ENCODE results near the gene DNAJC17.

DNA sequence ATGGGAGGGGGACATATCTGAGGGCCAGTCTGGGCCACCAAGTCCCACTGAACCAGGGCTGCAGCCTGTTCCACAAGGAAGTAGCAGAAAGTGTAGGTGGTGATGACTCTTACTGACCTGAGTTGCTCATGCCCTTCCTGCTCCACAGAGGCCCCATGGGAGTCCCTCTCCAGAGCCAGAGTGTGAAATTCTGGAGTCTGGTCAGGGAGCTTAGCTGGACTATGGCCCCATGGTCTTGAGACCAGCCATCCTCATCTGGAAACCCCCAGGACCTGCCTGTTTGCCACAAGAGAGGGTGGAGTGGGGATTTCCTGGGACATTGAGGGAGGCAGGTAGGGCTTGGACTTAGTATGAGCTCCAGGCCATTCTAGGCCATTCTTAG, 39.6 kb upstream of the DNAJC17 start:
- TF ChIP-seq ZNF274 (CRISPR knock-in tag; IDR thresholded peaks at IDR 0.05) (no peak), MYC (CRISPR knock-in tag; IDR thresholded peaks at IDR 0.05; ENCODE audit: borderline replicate concordance) (no peak), NFE2L2 (IDR thresholded peaks at IDR 0.05; ENCODE audit: low read length) (no peak)
- TF ChIP-seq, protein P1, sequence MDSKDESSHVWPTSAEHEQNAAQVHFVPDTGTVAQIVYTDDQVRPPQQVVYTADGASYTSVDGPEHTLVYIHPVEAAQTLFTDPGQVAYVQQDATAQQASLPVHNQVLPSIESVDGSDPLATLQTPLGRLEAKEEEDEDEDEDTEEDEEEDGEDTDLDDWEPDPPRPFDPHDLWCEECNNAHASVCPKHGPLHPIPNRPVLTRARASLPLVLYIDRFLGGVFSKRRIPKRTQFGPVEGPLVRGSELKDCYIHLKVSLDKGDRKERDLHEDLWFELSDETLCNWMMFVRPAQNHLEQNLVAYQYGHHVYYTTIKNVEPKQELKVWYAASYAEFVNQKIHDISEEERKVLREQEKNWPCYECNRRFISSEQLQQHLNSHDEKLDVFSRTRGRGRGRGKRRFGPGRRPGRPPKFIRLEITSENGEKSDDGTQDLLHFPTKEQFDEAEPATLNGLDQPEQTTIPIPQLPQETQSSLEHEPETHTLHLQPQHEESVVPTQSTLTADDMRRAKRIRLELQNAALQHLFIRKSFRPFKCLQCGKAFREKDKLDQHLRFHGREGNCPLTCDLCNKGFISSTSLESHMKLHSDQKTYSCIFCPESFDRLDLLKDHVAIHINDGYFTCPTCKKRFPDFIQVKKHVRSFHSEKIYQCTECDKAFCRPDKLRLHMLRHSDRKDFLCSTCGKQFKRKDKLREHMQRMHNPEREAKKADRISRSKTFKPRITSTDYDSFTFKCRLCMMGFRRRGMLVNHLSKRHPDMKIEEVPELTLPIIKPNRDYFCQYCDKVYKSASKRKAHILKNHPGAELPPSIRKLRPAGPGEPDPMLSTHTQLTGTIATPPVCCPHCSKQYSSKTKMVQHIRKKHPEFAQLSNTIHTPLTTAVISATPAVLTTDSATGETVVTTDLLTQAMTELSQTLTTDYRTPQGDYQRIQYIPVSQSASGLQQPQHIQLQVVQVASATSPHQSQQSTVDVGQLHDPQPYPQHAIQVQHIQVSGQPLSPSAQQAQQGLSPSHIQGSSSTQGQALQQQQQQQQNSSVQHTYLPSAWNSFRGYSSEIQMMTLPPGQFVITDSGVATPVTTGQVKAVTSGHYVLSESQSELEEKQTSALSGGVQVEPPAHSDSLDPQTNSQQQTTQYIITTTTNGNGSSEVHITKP (CRISPR knock-in tag; IDR thresholded peaks at IDR 0.05; ENCODE audit: low read depth): 0 out of 2 replicates have a peak, but pooled peaks have one; percentile 12
- TF ChIP-seq, protein P2, sequence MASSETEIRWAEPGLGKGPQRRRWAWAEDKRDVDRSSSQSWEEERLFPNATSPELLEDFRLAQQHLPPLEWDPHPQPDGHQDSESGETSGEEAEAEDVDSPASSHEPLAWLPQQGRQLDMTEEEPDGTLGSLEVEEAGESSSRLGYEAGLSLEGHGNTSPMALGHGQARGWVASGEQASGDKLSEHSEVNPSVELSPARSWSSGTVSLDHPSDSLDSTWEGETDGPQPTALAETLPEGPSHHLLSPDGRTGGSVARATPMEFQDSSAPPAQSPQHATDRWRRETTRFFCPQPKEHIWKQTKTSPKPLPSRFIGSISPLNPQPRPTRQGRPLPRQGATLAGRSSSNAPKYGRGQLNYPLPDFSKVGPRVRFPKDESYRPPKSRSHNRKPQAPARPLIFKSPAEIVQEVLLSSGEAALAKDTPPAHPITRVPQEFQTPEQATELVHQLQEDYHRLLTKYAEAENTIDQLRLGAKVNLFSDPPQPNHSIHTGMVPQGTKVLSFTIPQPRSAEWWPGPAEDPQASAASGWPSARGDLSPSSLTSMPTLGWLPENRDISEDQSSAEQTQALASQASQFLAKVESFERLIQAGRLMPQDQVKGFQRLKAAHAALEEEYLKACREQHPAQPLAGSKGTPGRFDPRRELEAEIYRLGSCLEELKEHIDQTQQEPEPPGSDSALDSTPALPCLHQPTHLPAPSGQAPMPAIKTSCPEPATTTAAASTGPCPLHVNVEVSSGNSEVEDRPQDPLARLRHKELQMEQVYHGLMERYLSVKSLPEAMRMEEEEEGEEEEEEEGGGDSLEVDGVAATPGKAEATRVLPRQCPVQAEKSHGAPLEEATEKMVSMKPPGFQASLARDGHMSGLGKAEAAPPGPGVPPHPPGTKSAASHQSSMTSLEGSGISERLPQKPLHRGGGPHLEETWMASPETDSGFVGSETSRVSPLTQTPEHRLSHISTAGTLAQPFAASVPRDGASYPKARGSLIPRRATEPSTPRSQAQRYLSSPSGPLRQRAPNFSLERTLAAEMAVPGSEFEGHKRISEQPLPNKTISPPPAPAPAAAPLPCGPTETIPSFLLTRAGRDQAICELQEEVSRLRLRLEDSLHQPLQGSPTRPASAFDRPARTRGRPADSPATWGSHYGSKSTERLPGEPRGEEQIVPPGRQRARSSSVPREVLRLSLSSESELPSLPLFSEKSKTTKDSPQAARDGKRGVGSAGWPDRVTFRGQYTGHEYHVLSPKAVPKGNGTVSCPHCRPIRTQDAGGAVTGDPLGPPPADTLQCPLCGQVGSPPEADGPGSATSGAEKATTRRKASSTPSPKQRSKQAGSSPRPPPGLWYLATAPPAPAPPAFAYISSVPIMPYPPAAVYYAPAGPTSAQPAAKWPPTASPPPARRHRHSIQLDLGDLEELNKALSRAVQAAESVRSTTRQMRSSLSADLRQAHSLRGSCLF (CRISPR knock-in tag; IDR thresholded peaks at IDR 0.05; ENCODE audit: borderline replicate concordance): no peak
- TF ChIP-seq, protein P3, sequence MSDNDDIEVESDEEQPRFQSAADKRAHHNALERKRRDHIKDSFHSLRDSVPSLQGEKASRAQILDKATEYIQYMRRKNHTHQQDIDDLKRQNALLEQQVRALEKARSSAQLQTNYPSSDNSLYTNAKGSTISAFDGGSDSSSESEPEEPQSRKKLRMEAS (IDR thresholded peaks at IDR 0.05): no peak

All from HepG2 (cell line).